VCaP (cell line): ENCODE data around the gene PARP3.
"Not testable (repeated sequence)": the region's sequence is repeated elsewhere in the genome, so short reads cannot be mapped to it uniquely, and the experiment has no call there.

Experiments
- H3K27ac ChIP-seq: fragments of 450-650 bp; 2 replicates; pipeline ENCODE4 v1.5.1; 2017
- CTCF ChIP-seq: fragments of 450-650 bp; conservative IDR thresholded peaks from 2 replicates; pipeline ENCODE4 v1.5.1; 2017; ENCODE audit warnings: mild to moderate bottlenecking, moderate library complexity

PARP3 gene

GRCh38 chr3:51941798-51942602 lies at the start of gene PARP3, which contains the start of gene RRP9:
PARP3 (plus strand) TSS chr3:51942363; CDS start chr3:51943356, 993 bp downstream.
RRP9 (minus strand) TSS chr3:51941904; CDS start chr3:51941867, 37 bp downstream.
- H3K27ac ChIP-seq, result peak within 1 kb of the TSS; percentile 89
- TF ChIP-seq CTCF, result peak; percentile 100

DNA sequence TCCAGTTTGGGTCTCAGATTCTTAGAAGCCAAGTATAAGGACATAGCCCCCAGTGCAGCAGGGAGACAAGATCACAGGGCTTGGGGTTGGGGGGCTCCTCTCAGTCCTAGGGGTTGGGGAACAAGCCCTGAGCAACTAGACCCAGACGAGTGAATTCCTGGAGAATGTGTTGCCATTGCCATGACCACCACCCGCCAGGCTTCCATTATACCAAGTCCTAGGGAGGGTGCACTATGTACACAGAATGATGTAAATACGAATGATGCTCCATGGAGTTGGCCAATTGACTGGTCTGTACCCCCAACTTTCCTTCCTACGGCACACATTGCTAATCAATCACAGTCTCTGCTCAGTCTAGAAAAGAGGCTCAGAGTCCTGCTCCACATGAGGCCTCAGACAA lies 47.8 kb upstream of the PARP3 start:
- H3K27ac ChIP-seq, result no peak overlapping the region
- TF ChIP-seq CTCF, result no peak

DNA sequence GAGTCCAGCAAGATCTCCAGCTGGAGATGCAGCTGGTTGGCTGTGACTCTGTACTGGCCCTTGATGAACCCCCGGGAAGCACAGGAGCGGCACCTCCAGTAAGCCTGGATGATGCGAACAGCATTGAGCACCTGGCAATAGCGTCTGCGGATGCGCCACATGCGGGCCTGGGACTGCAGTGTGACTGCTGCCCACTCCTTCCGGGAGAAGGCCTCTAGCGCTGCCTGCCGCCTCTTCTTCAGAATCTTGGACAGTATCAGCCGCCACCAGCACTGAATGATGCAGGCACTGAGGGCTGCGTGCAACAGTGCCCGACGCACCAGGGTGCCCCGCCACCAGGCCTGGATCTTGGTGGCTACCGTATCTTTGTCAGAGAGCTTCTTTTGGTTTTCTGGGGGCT lies 47.2 kb upstream of the PARP3 start:
- TF ChIP-seq CTCF, result no peak
- H3K27ac ChIP-seq, result no peak overlapping the region

DNA sequence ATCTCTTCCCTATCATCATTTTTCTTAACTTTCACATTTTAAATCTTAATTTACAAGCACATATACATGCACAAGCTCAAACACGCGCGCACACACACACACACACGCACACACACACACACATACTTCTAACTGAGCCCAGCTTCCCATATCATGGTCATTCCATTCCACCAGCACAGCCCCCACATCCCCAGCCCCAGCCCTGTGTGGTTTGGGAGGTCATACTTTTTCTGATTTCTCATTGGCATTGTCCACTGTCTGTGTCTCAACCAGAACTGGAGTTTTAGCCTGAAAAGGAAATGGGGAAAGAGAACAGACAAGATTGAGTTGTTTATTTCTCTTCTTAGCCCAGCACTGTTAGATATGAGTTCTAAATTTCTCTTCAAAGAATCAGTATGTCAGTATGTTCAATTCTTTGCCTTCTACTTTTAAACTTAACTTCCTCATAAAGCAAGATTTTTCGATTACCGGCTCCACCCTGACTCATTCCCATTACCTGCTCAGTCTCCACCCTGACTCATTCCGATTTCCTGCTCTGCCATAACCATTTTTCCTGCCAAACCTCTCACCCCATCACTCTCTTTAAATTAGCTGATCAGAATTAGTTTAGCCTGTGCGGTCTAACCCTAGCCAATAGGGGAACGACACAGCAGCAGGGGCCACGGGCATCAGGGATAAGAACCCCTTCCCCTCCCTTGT lies 45.4 kb upstream of the PARP3 start:
- H3K27ac ChIP-seq, result no peak overlapping the region
- TF ChIP-seq CTCF, result no peak

- no peak for TF ChIP-seq CTCF
- H3K27ac ChIP-seq, result no peak overlapping the region
Measured at GRCh38 chr3:51897391-51897790, 44.8 kb upstream of the PARP3 start.

DNA sequence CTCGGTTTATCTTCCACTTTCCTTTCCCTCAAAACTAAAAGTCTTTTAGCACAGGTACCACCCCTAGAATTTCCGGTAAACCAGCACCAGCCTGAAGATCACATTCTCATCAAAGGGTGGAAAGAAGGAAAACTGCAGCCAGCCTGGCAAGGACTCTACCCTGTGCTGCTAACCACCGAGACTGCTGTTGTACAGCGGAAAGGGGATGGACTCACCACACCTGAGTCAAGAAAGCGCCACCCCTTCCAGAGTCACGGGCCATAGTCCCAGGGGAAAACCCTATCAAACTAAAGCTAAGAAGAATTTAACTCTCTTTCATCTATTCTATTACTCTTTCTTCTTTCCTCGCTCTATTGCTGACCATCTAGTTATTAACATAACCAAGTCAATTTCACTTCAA lies 42.1 kb upstream of the PARP3 start:
- H3K27ac ChIP-seq, result not testable (repeated sequence)

DNA sequence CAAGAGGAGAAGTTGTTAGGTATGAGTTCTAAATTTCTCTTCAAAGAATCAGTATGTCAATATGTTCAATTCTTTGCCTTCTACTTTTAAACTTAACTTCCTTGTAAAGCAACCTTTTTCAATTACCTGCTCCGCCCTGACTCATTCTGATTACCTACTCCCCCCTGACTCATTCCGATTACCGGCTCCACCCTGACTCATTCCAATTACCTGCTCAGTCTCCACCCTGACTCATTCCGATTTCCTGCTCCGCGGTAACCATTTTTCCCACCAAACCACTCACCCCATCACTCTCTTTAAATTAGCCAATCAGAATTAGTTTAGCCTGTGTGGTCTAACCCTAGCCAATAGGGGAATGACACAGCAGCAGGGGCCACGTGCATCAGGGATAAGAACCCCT lies 39.8 kb upstream of the PARP3 start:
- not testable (repeated sequence) for H3K27ac ChIP-seq

- no peak for TF ChIP-seq CTCF
Measured at GRCh38 chr3:51904034-51904823, 37.9 kb upstream of the PARP3 start.

More at GRCh38 chr3:51904034-51904823, 37.9 kb upstream of the PARP3 start:
- H3K27ac ChIP-seq, result no peak overlapping the region
